ENCODE results near the gene COMMD8. TPM values are rescaled to one million over a fixed set of nuclear protein-coding genes. Genes with fewer than 3 reads are reported as not detected.

COMMD8 gene
- total and polyA plus RNA-seq, 2 experiments from 2014 or later: 58.0 to 71.7 TPM

DNA sequence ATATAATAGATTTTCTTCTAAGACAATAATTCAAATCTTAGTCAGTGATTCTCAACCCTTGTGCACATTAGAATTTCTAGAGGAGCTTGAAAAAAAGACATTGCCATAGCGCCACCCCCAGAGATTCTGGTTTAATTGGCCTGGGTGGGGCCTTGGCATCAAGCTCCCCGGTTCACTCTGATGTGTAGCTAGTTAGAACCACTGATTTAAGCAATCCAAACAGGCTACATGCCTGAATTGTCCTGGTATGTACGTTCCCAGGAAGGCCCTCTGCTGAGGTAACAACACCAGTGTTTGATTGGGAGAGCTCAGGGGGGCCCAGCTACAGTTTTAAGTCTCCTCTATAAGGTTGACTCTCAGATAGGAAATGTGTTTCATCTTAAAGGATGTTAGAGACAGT is 20.2 kb upstream of the COMMD8 start:
- Histone ChIP-seq H3K27me3 (replicated peaks; ENCODE audit: insufficient read depth) (no peaks in the 10 kb centered on the region), H3K9me3 (ENCODE audit: low read depth) (no peaks in the 10 kb centered on the region), H3K36me3 (ENCODE audit: low read depth) (no peaks in the 10 kb centered on the region), H4K20me1 (ENCODE audit: insufficient read depth) (no peaks in the 10 kb centered on the region), H3K9ac (no peak overlapping the region), H3K4me3 (no peak overlapping the region), H3K4me1 (ENCODE audit: insufficient read depth) (peaks cover 35% of the 10 kb centered on the region), H3K9me2 (ENCODE audit: insufficient read depth) (no peaks in the 10 kb centered on the region; the same call in 1 of the 2 replicates), H3K79me2 (ENCODE audit: insufficient read depth) (peaks cover 32% of the 10 kb centered on the region), H3K27ac (peak overlapping the region; percentile 94), H3F3A (ENCODE audit: insufficient read depth) (peaks cover 13% of the 10 kb centered on the region), H2AFZ (peak overlapping the region; percentile 85), H3K4me2 (ENCODE audit: unreplicated experiment) (no peak overlapping the region)
- WGBS, 2 experiments (ENCODE audit: low coverage in 1 of 2, low lambda C conversion rate in 2 of 2, missing lambda C conversion rate in 2 of 2): 39 to 51% methylated on average over 3 of the region's 3 CpGs
- in situ Hi-C loops (cut with MboI): no loop called here
- peak; percentile 58 for DNase-seq
- no peak for TF ChIP-seq EZH2 (IDR thresholded peaks at IDR 0.05; ENCODE audit: insufficient read depth, poor library complexity, severe bottlenecking)
- TF ChIP-seq EZH2phosphoT487 (IDR thresholded peaks at IDR 0.05; ENCODE audit: insufficient read depth, low read depth): no peak

- WGBS, 2 experiments (ENCODE audit: low coverage in 1 of 2, low lambda C conversion rate in 2 of 2, missing lambda C conversion rate in 2 of 2): 42 to 43% methylated on average over 4 of the region's 4 CpGs
These were observed 18.8 kb upstream of the COMMD8 start for GRCh38 chr4:47482326-47482725.

GRCh38 chr4:47478804-47479203 is 15.3 kb upstream of the COMMD8 start:
- in situ Hi-C loops (cut with MboI): no loop called here

More at GRCh38 chr4:47482326-47482725, 18.8 kb upstream of the COMMD8 start:
- Histone ChIP-seq H3F3A (ENCODE audit: insufficient read depth) (peaks cover 13% of the 10 kb centered on the region), H3K36me3 (ENCODE audit: low read depth) (no peaks in the 10 kb centered on the region), H3K9me2 (ENCODE audit: insufficient read depth) (no peaks in the 10 kb centered on the region), H3K79me2 (ENCODE audit: insufficient read depth) (peaks cover 18% of the 10 kb centered on the region), H3K27ac (0 out of 2 replicates have a peak overlapping the region, but pooled peaks have one; percentile 8), H3K4me3 (no peak overlapping the region), H3K27me3 (replicated peaks; ENCODE audit: insufficient read depth) (no peaks in the 10 kb centered on the region), H4K20me1 (ENCODE audit: insufficient read depth) (no peaks in the 10 kb centered on the region), H2AFZ (no peak overlapping the region), H3K4me2 (ENCODE audit: unreplicated experiment) (peak overlapping the region; percentile 23), H3K9ac (no peak overlapping the region), H3K4me1 (ENCODE audit: insufficient read depth) (peaks cover 28% of the 10 kb centered on the region), H3K9me3 (ENCODE audit: low read depth) (no peaks in the 10 kb centered on the region)
- in situ Hi-C loops (cut with MboI): no loop called here
- peak; percentile 82 for DNase-seq
- TF ChIP-seq EZH2 (IDR thresholded peaks at IDR 0.05; ENCODE audit: insufficient read depth, poor library complexity, severe bottlenecking): no peak

DNA sequence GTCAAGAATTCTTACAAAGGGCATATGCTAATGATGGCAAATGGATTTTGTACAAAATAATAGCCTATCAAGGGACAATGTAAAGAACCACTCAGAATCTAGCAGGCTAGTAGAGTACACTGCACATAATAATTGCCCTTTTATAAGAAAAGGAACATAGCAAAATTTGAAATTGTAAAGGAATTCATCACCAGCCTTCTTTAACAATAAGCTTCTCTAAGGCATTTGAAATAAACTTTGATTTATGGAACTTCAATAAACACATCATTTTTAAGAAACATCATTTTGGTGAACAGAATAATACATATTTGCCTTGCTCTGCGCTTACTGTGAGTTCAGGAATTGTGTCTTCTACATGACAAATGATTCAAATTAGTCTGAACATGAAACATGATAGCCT is 11.9 kb upstream of the COMMD8 start:
- WGBS, 2 experiments (ENCODE audit: low coverage in 1 of 2, low lambda C conversion rate in 2 of 2, missing lambda C conversion rate in 2 of 2): 0% methylated on average over 1 of the region's 1 CpG
- no peak for DNase-seq
- no peaks in the 10 kb centered on the region for H3K79me2 ChIP-seq (ENCODE audit: insufficient read depth)

More at GRCh38 chr4:47478804-47479203, 15.3 kb upstream of the COMMD8 start:
- Histone ChIP-seq H3K27ac (no peak overlapping the region), H3K36me3 (ENCODE audit: low read depth) (no peaks in the 10 kb centered on the region), H3F3A (ENCODE audit: insufficient read depth) (peaks cover 2% of the 10 kb centered on the region; the same call in 1 of the 2 replicates), H3K79me2 (ENCODE audit: insufficient read depth) (no peaks in the 10 kb centered on the region), H3K9ac (no peak overlapping the region), H3K4me3 (no peak overlapping the region), H4K20me1 (ENCODE audit: insufficient read depth) (no peaks in the 10 kb centered on the region), H2AFZ (no peak overlapping the region), H3K4me2 (ENCODE audit: unreplicated experiment) (no peak overlapping the region), H3K27me3 (replicated peaks; ENCODE audit: insufficient read depth) (no peaks in the 10 kb centered on the region), H3K9me3 (ENCODE audit: low read depth) (no peaks in the 10 kb centered on the region), H3K9me2 (ENCODE audit: insufficient read depth) (no peaks in the 10 kb centered on the region), H3K4me1 (ENCODE audit: insufficient read depth) (peaks cover 14% of the 10 kb centered on the region; the same call in 1 of the 2 replicates)
- no peak for DNase-seq
- WGBS, 2 experiments (ENCODE audit: low coverage in 1 of 2, low lambda C conversion rate in 2 of 2, missing lambda C conversion rate in 2 of 2): 80 to 81% methylated on average over 4 of the region's 4 CpGs
- TF ChIP-seq EZH2 (IDR thresholded peaks at IDR 0.05; ENCODE audit: insufficient read depth, poor library complexity, severe bottlenecking) (no peak), EZH2phosphoT487 (IDR thresholded peaks at IDR 0.05; ENCODE audit: insufficient read depth, low read depth) (no peak)

More for the DNA sequence above, 11.9 kb upstream of the COMMD8 start:
- H3K36me3 ChIP-seq (ENCODE audit: low read depth): no peaks in the 10 kb centered on the region
- in situ Hi-C loops (cut with MboI): no loop called here
- TF ChIP-seq EZH2phosphoT487 (IDR thresholded peaks at IDR 0.05; ENCODE audit: insufficient read depth, low read depth) (no peak), EZH2 (IDR thresholded peaks at IDR 0.05; ENCODE audit: insufficient read depth, poor library complexity, severe bottlenecking) (no peak)
- no peak overlapping the region for H3K4me2 ChIP-seq (ENCODE audit: unreplicated experiment)
- no peaks in the 10 kb centered on the region for H4K20me1 ChIP-seq (ENCODE audit: insufficient read depth)
- H3F3A ChIP-seq (ENCODE audit: insufficient read depth): peaks cover 2% of the 10 kb centered on the region; the same call in 1 of the 2 replicates
- no peaks in the 10 kb centered on the region for H3K9me3 ChIP-seq (ENCODE audit: low read depth)
- 0 out of 2 replicates have a peak, but pooled peaks cover 7% of the 10 kb centered on the region for H3K9me2 ChIP-seq (ENCODE audit: insufficient read depth)
- no peak overlapping the region for H2AFZ ChIP-seq
- no peak overlapping the region for H3K27ac ChIP-seq
- H3K4me1 ChIP-seq (ENCODE audit: insufficient read depth): peaks cover 5% of the 10 kb centered on the region
- H3K4me3 ChIP-seq: no peak overlapping the region
- no peaks in the 10 kb centered on the region for H3K27me3 ChIP-seq (replicated peaks; ENCODE audit: insufficient read depth)
- no peak overlapping the region for H3K9ac ChIP-seq

Data from GM23248 (cell line).